DOHH2 (cell line): ENCODE data around the gene CLPX.

Experiments
- H3F3A ChIP-seq: fragments of 200-600 bp; sonication (generic), shearing (Covaris generic); 2 replicates; pipeline ENCODE4 v1.6.0; 2016; ENCODE audit warnings: antibody characterized with exemption, mild to moderate bottlenecking; ENCODE audit not compliant: control insufficient read depth, insufficient read depth
- H3K27ac ChIP-seq: fragments of 200-600 bp; sonication (generic); 2 replicates; pipeline ENCODE4 v1.5.1; 2014; ENCODE audit warnings: low read depth, mild to moderate bottlenecking, low read length, moderate library complexity
- H3K27me3 ChIP-seq: fragments of 200-600 bp; sonication (generic); 2 replicates; pipeline ENCODE4 v1.6.1; 2014; ENCODE audit warnings: mild to moderate bottlenecking, low read length, mixed read lengths; ENCODE audit not compliant: control insufficient read depth
- H3K36me3 ChIP-seq: fragments of 200-600 bp; sonication (generic); 2 replicates; pipeline ENCODE4 v1.6.1; 2014; ENCODE audit warnings: mild to moderate bottlenecking, low read length, moderate library complexity, mixed read lengths; ENCODE audit not compliant: control insufficient read depth
- H3K4me1 ChIP-seq: fragments of 200-600 bp; sonication (generic); 2 replicates; pipeline ENCODE4 v1.6.1; 2014; ENCODE audit warnings: mild to moderate bottlenecking, low read length, mixed read lengths; ENCODE audit not compliant: control insufficient read depth
- H3K4me2 ChIP-seq: fragments of 200-600 bp; sonication (generic); 2 replicates; pipeline ENCODE4 v1.6.0; 2014; ENCODE audit warnings: mild to moderate bottlenecking, low read length, moderate library complexity
- H3K4me3 ChIP-seq: fragments of 200-600 bp; sonication (generic); 2 replicates; pipeline ENCODE4 v1.5.1; 2014; ENCODE audit warnings: mild to moderate bottlenecking, low read length, mixed read lengths
- H3K79me2 ChIP-seq: fragments of 200-600 bp; sonication (generic); 2 replicates; pipeline ENCODE4 v1.6.1; 2014; ENCODE audit warnings: mild to moderate bottlenecking, low read length, mixed read lengths; ENCODE audit not compliant: control insufficient read depth
- H3K9me2 ChIP-seq: fragments of 200-600 bp; sonication (generic); replicated peaks from 2 replicates; pipeline ENCODE4 v1.6.1; 2014; ENCODE audit warnings: mild to moderate bottlenecking, low read length, mixed read lengths; ENCODE audit not compliant: control insufficient read depth
- H3K9me3 ChIP-seq: fragments of 200-600 bp; sonication (generic); 2 replicates; pipeline ENCODE4 v1.6.1; 2014; ENCODE audit warnings: antibody characterized with exemption, low read length, mixed read lengths; ENCODE audit not compliant: control insufficient read depth, insufficient read depth
- H4K20me1 ChIP-seq: fragments of 200-600 bp; sonication (generic); 2 replicates; pipeline ENCODE4 v1.6.0; 2014; ENCODE audit warnings: low read depth, mild to moderate bottlenecking, antibody characterized with exemption, low read length, moderate library complexity; ENCODE audit not compliant: control insufficient read depth, insufficient read depth
- EZH2phosphoT487 ChIP-seq: fragments of 200-600 bp; sonication (generic); IDR thresholded peaks from 2 replicates; pipeline ENCODE4 v1.6.1; 2017; ENCODE audit warnings: borderline replicate concordance, mild to moderate bottlenecking, antibody characterized with exemption, low read length, moderate library complexity, mixed read lengths
- TF ChIP-seq, protein P1 (sequence below): fragments of 200-600 bp; sonication (generic); IDR thresholded peaks from one replicate; pipeline ENCODE4 v1.5.1; 2014; ENCODE audit warnings: antibody characterized with exemption, mild to moderate bottlenecking, low read depth, low read length; ENCODE audit not compliant: poor library complexity, severe bottlenecking

Gene CLPX

DNA sequence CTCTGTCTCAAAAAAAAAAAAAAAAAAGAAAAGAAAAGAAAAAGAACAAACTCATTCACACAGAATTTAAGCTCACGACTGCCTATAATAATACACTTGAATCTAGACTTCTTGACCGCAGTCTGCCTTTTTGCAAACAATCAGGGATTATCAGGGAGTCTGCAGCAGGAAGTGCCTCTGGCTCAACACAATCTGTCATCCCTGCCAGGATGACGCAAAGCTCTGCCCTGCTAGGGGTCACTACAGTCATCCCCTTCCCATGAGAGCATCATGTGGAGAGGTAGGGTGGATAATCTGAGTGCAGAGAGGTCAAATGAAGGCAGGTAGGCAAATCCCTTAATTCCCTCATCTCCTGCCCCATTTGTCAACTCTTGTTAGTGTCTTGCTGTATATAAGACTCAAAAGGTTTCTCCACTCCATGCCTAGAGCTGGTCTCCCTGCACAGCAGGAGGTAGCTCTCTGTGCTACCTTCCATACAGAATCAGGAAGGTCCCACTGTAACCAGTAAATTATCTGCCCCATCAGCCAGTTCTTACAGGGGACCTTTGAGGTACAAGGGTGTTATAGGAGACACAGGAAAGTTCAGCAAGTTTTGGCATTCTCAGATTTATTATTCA lies 74.4 kb downstream of the CLPX start:
- peaks cover 27% of the 10 kb centered on the region for H3K36me3 ChIP-seq
- no peak overlapping the region for H3K27ac ChIP-seq
- no peaks in the 10 kb centered on the region for H3K9me2 ChIP-seq
- no peaks in the 10 kb centered on the region for H3K9me3 ChIP-seq
- no peaks in the 10 kb centered on the region for H3K27me3 ChIP-seq
- no peaks in the 10 kb centered on the region for H4K20me1 ChIP-seq
- no peak for TF ChIP-seq EZH2phosphoT487
- no peaks in the 10 kb centered on the region for H3K79me2 ChIP-seq
- H3K4me3 ChIP-seq: no peak overlapping the region
- no peaks in the 10 kb centered on the region for H3K4me1 ChIP-seq
- 0 out of 2 replicates have a peak, but pooled peaks cover 5% of the 10 kb centered on the region for H3F3A ChIP-seq
- no peak overlapping the region for H3K4me2 ChIP-seq

DNA sequence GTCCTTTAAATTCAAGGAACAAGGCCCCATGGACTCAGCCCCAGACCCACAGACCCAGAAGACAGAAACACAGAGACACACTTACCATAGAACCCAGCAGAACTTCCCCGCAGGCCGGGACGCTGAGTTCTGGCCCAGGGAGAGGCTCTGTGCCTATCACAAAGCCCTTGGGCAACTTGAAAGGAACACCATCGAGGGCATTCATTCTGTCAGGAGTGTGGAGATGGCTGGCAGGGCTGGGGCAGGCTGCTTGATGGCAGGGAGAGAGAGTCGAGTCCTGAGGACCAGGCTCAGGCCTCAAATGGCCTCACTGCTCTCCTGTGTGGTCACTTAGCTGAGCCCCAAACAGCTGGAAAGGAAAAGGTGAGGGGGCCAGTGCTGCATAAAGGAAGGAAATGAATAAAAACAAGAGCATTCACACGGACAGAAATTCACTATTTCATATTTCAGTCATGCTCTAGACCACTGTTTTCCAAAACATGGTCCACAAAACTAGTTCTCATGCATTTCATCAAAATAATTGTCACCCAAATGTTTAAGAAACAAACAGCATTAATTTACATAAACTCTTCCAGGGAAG lies 79.0 kb downstream of the CLPX start:
- Histone ChIP-seq H3K4me3 (no peak overlapping the region), H3K4me2 (no peak overlapping the region), H3K9me2 (no peaks in the 10 kb centered on the region), H3K9me3 (no peaks in the 10 kb centered on the region), H3K27ac (no peak overlapping the region), H3F3A (no peaks in the 10 kb centered on the region), H3K79me2 (no peaks in the 10 kb centered on the region), H4K20me1 (no peaks in the 10 kb centered on the region), H3K36me3 (peaks cover 15% of the 10 kb centered on the region; the same call in 1 of the 2 replicates), H3K4me1 (no peaks in the 10 kb centered on the region), H3K27me3 (no peaks in the 10 kb centered on the region)
- TF ChIP-seq, protein P1, sequence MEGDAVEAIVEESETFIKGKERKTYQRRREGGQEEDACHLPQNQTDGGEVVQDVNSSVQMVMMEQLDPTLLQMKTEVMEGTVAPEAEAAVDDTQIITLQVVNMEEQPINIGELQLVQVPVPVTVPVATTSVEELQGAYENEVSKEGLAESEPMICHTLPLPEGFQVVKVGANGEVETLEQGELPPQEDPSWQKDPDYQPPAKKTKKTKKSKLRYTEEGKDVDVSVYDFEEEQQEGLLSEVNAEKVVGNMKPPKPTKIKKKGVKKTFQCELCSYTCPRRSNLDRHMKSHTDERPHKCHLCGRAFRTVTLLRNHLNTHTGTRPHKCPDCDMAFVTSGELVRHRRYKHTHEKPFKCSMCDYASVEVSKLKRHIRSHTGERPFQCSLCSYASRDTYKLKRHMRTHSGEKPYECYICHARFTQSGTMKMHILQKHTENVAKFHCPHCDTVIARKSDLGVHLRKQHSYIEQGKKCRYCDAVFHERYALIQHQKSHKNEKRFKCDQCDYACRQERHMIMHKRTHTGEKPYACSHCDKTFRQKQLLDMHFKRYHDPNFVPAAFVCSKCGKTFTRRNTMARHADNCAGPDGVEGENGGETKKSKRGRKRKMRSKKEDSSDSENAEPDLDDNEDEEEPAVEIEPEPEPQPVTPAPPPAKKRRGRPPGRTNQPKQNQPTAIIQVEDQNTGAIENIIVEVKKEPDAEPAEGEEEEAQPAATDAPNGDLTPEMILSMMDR: no peak
- TF ChIP-seq EZH2phosphoT487: no peak

DNA sequence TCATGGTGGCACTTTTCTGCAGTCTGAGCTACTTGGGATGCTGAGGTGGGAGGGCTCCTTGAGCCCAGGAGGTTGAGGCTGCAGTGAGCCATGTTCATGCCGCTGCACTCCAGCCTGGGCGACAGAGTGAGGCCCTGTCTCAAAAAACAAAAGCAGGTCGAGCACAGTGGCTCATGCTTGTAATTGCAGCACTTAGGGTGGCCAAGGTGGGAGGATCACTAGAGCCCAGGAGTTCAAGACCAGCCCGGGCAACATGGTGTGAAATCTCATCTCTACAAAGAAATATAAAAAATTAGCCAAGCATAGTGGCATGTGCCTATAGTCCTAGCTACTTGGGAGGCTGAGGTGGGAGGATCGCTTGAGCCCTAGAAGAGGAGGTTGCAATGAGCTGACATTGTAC lies 80.1 kb downstream of the CLPX start:
- no peaks in the 10 kb centered on the region for H3K4me1 ChIP-seq
- H3K27ac ChIP-seq: no peak overlapping the region
- no peak overlapping the region for H3K4me2 ChIP-seq
- H3K27me3 ChIP-seq: no peaks in the 10 kb centered on the region
- no peaks in the 10 kb centered on the region for H4K20me1 ChIP-seq
- TF ChIP-seq, protein P1: no peak
- TF ChIP-seq EZH2phosphoT487: no peak
- no peak overlapping the region for H3K4me3 ChIP-seq
- H3K36me3 ChIP-seq: peaks cover 24% of the 10 kb centered on the region; the same call in 1 of the 2 replicates
- H3F3A ChIP-seq: no peaks in the 10 kb centered on the region
- no peaks in the 10 kb centered on the region for H3K9me3 ChIP-seq
- no peaks in the 10 kb centered on the region for H3K79me2 ChIP-seq
- no peaks in the 10 kb centered on the region for H3K9me2 ChIP-seq

DNA sequence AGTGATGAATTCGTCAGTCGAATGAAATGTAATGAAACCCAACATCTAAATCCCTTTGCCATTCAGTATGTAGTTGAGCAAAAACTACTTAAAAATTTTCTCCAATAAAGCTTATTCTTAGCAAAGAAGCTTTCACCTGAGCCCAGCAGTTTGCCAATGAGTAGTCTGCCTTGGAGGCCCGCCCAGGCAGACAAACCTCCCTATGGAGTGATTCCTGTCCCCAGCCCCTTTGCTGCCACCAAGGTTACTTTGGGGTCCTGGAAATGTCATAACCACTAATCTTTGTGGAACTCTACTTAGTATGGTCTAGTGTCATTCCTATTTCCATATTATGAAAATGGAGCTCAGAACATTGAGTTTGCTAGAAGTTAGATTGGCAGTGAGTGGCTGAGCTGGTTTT lies 82.2 kb downstream of the CLPX start:
- H4K20me1 ChIP-seq: no peaks in the 10 kb centered on the region
- no peak overlapping the region for H3K27ac ChIP-seq
- no peaks in the 10 kb centered on the region for H3K27me3 ChIP-seq
- H3K4me2 ChIP-seq: no peak overlapping the region
- TF ChIP-seq, protein P1: no peak
- no peak for TF ChIP-seq EZH2phosphoT487
- no peaks in the 10 kb centered on the region for H3K4me1 ChIP-seq
- no peaks in the 10 kb centered on the region for H3K9me2 ChIP-seq
- no peaks in the 10 kb centered on the region for H3F3A ChIP-seq
- no peak overlapping the region for H3K4me3 ChIP-seq
- H3K9me3 ChIP-seq: no peaks in the 10 kb centered on the region
- H3K36me3 ChIP-seq: peaks cover 41% of the 10 kb centered on the region
- H3K79me2 ChIP-seq: no peaks in the 10 kb centered on the region
